ENCODE results near the gene HRAS.

DNA sequence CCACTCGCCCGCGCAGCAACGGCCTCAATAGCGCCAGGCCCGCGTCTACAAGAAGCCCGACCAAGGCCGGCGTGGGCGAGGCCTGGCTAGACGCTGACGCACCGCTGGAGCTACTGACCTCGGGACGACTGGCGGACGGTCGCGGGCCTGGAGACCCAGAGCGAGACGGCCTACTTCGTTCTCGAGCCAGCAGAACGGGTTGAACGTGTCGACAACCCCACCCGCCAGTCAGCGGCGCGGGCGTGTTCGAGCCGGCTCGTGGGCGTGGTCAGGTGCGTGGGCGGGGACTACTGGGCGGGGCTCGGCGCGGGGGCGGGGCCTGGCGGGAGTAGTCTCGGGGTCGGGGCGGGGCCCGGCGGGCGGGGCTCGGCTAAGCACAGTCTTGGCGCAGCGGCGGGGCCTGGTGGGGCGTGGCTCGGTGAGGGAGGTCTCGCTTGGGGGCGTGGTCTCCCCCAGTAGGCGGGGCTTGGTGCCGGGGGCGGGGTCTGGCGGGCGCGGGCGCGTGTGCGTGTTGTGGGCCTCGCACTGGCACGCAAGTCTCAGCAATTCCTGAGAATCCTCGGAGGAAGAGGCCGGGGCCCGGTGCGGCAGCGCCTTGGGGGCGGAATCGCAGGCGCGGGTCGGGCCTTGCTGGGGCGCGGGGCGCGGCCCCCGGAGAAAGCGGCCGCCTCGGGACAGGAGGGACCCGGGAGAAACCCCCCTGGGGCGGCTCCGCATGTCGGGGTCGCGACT is 28.2 kb downstream of the HRAS start, which contains the start of gene RNH1:
- TF ChIP-seq, protein P1, sequence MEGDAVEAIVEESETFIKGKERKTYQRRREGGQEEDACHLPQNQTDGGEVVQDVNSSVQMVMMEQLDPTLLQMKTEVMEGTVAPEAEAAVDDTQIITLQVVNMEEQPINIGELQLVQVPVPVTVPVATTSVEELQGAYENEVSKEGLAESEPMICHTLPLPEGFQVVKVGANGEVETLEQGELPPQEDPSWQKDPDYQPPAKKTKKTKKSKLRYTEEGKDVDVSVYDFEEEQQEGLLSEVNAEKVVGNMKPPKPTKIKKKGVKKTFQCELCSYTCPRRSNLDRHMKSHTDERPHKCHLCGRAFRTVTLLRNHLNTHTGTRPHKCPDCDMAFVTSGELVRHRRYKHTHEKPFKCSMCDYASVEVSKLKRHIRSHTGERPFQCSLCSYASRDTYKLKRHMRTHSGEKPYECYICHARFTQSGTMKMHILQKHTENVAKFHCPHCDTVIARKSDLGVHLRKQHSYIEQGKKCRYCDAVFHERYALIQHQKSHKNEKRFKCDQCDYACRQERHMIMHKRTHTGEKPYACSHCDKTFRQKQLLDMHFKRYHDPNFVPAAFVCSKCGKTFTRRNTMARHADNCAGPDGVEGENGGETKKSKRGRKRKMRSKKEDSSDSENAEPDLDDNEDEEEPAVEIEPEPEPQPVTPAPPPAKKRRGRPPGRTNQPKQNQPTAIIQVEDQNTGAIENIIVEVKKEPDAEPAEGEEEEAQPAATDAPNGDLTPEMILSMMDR (conservative IDR thresholded peaks at IDR 0.05; ENCODE audit: low read depth, low read length) = no peak
- TF ChIP-seq EZH2 (IDR thresholded peaks at IDR 0.05; ENCODE audit: borderline replicate concordance, low read depth, low read length, poor library complexity, severe bottlenecking) = no peak

Measured in A673 (cell line).